Activated CD4-positive, alpha-beta memory T cell treated with anti-CD3 and anti-CD28 coated beads for 36 hours (primary cell): ENCODE data around the gene TCF7L1. TPM values are rescaled to one million over a fixed set of nuclear protein-coding genes. Genes with fewer than 3 reads are reported as not detected.

Source experiments
- CTCF ChIA-PET: fragments of 350-600 bp; sonication (Branson Sonifier 250); formaldehyde crosslinking; loops from one replicate; lab custom pipeline; 2021; ENCODE audit warnings: antibody characterized with exemption, inconsistent platforms; lab: Charles Lee
- POLR2A ChIA-PET: fragments of 350-600 bp; sonication (Branson Sonifier 250); formaldehyde crosslinking; loops from one replicate; lab custom pipeline; 2021; ENCODE audit warnings: antibody characterized with exemption; lab: Charles Lee
- DNase-seq: peaks from one replicate; pipeline ENCODE4 v3.0.0-alpha.2; 2020
- H3K27ac Mint-ChIP-seq: one replicate; pipeline ENCODE4 v1.8.0; 2021; ENCODE audit warnings: mixed read lengths
- H3K27me3 Mint-ChIP-seq: one replicate; pipeline ENCODE4 v1.8.0; 2021; ENCODE audit warnings: mixed read lengths
- H3K36me3 Mint-ChIP-seq: one replicate; pipeline ENCODE4 v1.8.0; 2021; ENCODE audit warnings: mixed read lengths
- H3K4me1 Mint-ChIP-seq: one replicate; pipeline ENCODE4 v1.8.0; 2021; ENCODE audit warnings: low read depth, mixed read lengths
- H3K4me3 Mint-ChIP-seq: one replicate; pipeline ENCODE4 v1.8.0; 2021; ENCODE audit warnings: mild to moderate bottlenecking, mixed read lengths
- H3K9me3 Mint-ChIP-seq: one replicate; pipeline ENCODE4 v1.8.0; 2021; ENCODE audit warnings: mixed read lengths
- intact Hi-C: fragments of 100-400 bp; cut with micrococcal nuclease; formaldehyde crosslinking; loops from one replicate; pipeline ENCODE4 v1.15.1; 2023
- total RNA-seq, 2 experiments: library from RNA; stranded (reverse); gene quantifications; one replicate each; pipeline ENCODE4 v1.2.3, GENCODE V29; 2021

TCF7L1 gene
- total RNA-seq, 2 experiments from 2014 or later, result 0.07 TPM; not detected in 1

- Mint-ChIP-seq H3K27me3 (peaks cover 3% of the 10 kb centered on the region), H3K9me3 (peaks cover 7% of the 10 kb centered on the region), H3K4me3 (no peak overlapping the region), H3K36me3 (no peaks in the 10 kb centered on the region), H3K27ac (no peak overlapping the region), H3K4me1 (no peaks in the 10 kb centered on the region)
- DNase-seq, result no peak
- CTCF ChIA-PET, result no interaction called here
- intact Hi-C loops, result no loop called here
- POLR2A ChIA-PET, result no interaction called here
Measured at GRCh38 chr2:85167479-85167878, 34.3 kb downstream of the TCF7L1 start.

- POLR2A ChIA-PET, result no interaction called here
- no peak for DNase-seq
- H3K36me3 Mint-ChIP-seq, result no peaks in the 10 kb centered on the region
- no peak overlapping the region for H3K4me3 Mint-ChIP-seq
- H3K4me1 Mint-ChIP-seq, result no peaks in the 10 kb centered on the region
- H3K9me3 Mint-ChIP-seq, result peaks cover 7% of the 10 kb centered on the region
- CTCF ChIA-PET, result no interaction called here
- no peak overlapping the region for H3K27ac Mint-ChIP-seq
- peaks cover 3% of the 10 kb centered on the region for H3K27me3 Mint-ChIP-seq
- intact Hi-C loops, result no loop called here
Measured at GRCh38 chr2:85168942-85169341, 35.8 kb downstream of the TCF7L1 start.

GRCh38 chr2:85169581-85169980 lies 36.4 kb downstream of the TCF7L1 start:
- Mint-ChIP-seq H3K36me3 (no peaks in the 10 kb centered on the region), H3K9me3 (peaks cover 7% of the 10 kb centered on the region), H3K4me1 (no peaks in the 10 kb centered on the region), H3K27ac (no peak overlapping the region), H3K4me3 (no peak overlapping the region), H3K27me3 (peaks cover 3% of the 10 kb centered on the region)
- no peak for DNase-seq
- intact Hi-C loops, result no loop called here
- ChIA-PET POLR2A (no interaction called here), CTCF (no interaction called here)

GRCh38 chr2:85170938-85171475 lies 37.8 kb downstream of the TCF7L1 start:
- intact Hi-C loops, result no loop called here
- ChIA-PET CTCF (no interaction called here), POLR2A (no interaction called here)
- H3K27me3 Mint-ChIP-seq, result peaks cover 4% of the 10 kb centered on the region
- no peak for DNase-seq
- no peak overlapping the region for H3K27ac Mint-ChIP-seq
- peaks cover 7% of the 10 kb centered on the region for H3K9me3 Mint-ChIP-seq
- no peak overlapping the region for H3K4me3 Mint-ChIP-seq
- no peaks in the 10 kb centered on the region for H3K4me1 Mint-ChIP-seq
- H3K36me3 Mint-ChIP-seq, result no peaks in the 10 kb centered on the region

GRCh38 chr2:85171916-85172315 lies 38.7 kb downstream of the TCF7L1 start:
- Mint-ChIP-seq H3K36me3 (no peaks in the 10 kb centered on the region), H3K9me3 (peaks cover 7% of the 10 kb centered on the region), H3K4me3 (no peak overlapping the region), H3K27ac (no peak overlapping the region), H3K27me3 (peaks cover 8% of the 10 kb centered on the region), H3K4me1 (no peaks in the 10 kb centered on the region)
- no peak for DNase-seq
- ChIA-PET CTCF (no interaction called here), POLR2A (no interaction called here)
- intact Hi-C loops, result no loop called here

GRCh38 chr2:85173909-85174308 lies 40.7 kb downstream of the TCF7L1 start:
- ChIA-PET POLR2A (no interaction called here), CTCF (no interaction called here)
- no peaks in the 10 kb centered on the region for H3K4me1 Mint-ChIP-seq
- intact Hi-C loops, result no loop called here
- H3K4me3 Mint-ChIP-seq, result no peak overlapping the region
- DNase-seq, result no peak
- H3K27ac Mint-ChIP-seq, result no peak overlapping the region
- no peaks in the 10 kb centered on the region for H3K36me3 Mint-ChIP-seq
- peaks cover 7% of the 10 kb centered on the region for H3K9me3 Mint-ChIP-seq
- peaks cover 5% of the 10 kb centered on the region for H3K27me3 Mint-ChIP-seq

GRCh38 chr2:85174943-85175342 lies 41.8 kb downstream of the TCF7L1 start:
- Mint-ChIP-seq H3K4me1 (no peaks in the 10 kb centered on the region), H3K36me3 (no peaks in the 10 kb centered on the region), H3K27ac (no peak overlapping the region), H3K27me3 (peaks cover 5% of the 10 kb centered on the region), H3K9me3 (peaks cover 7% of the 10 kb centered on the region), H3K4me3 (no peak overlapping the region)
- ChIA-PET CTCF (no interaction called here), POLR2A (no interaction called here)
- intact Hi-C loops, result no loop called here
- DNase-seq, result no peak

- Mint-ChIP-seq H3K27ac (no peak overlapping the region), H3K4me1 (no peaks in the 10 kb centered on the region), H3K9me3 (peaks cover 4% of the 10 kb centered on the region), H3K27me3 (peaks cover 5% of the 10 kb centered on the region), H3K4me3 (no peak overlapping the region), H3K36me3 (no peaks in the 10 kb centered on the region)
- no peak for DNase-seq
- POLR2A ChIA-PET, result no interaction called here
- intact Hi-C loops, result no loop called here
- CTCF ChIA-PET, result no interaction called here
Measured at GRCh38 chr2:85175369-85176299, 42.4 kb downstream of the TCF7L1 start.

- peaks cover 5% of the 10 kb centered on the region for H3K27me3 Mint-ChIP-seq
- no peak for DNase-seq
- POLR2A ChIA-PET, result no interaction called here
- no peak overlapping the region for H3K27ac Mint-ChIP-seq
- no peaks in the 10 kb centered on the region for H3K9me3 Mint-ChIP-seq
- no peaks in the 10 kb centered on the region for H3K4me1 Mint-ChIP-seq
- no peak overlapping the region for H3K4me3 Mint-ChIP-seq
- intact Hi-C loops, result no loop called here
- CTCF ChIA-PET, result no interaction called here
- H3K36me3 Mint-ChIP-seq, result no peaks in the 10 kb centered on the region
Measured at GRCh38 chr2:85177031-85177824, 44.0 kb downstream of the TCF7L1 start.

- no peak overlapping the region for H3K27ac Mint-ChIP-seq
- DNase-seq, result no peak
- intact Hi-C loops, result no loop called here
- no peaks in the 10 kb centered on the region for H3K9me3 Mint-ChIP-seq
- no peaks in the 10 kb centered on the region for H3K36me3 Mint-ChIP-seq
- H3K27me3 Mint-ChIP-seq, result peaks cover 5% of the 10 kb centered on the region
- POLR2A ChIA-PET, result no interaction called here
- H3K4me1 Mint-ChIP-seq, result no peaks in the 10 kb centered on the region
- CTCF ChIA-PET, result no interaction called here
- H3K4me3 Mint-ChIP-seq, result no peak overlapping the region
Measured at GRCh38 chr2:85178154-85178553, 45.0 kb downstream of the TCF7L1 start.

- ChIA-PET CTCF (interaction anchor here (0.6 to 1.1 kb wide), 2 partner anchors 107 to 113 kb away, joined by 3 to 4 read pairs; no protein-coding TSS in a partner anchor), POLR2A (no interaction called here)
Measured at GRCh38 chr2:85178980-85179411, 45.8 kb downstream of the TCF7L1 start.

GRCh38 chr2:85179541-85179940 lies 46.3 kb downstream of the TCF7L1 start:
- CTCF ChIA-PET, result interaction anchor here (0.6 to 1.4 kb wide), 4 partner anchors 78 to 561 kb away, joined by 3 to 4 read pairs (median 3); no protein-coding TSS in a partner anchor
- Mint-ChIP-seq H3K27me3 (peaks cover 5% of the 10 kb centered on the region), H3K36me3 (no peaks in the 10 kb centered on the region), H3K4me1 (no peaks in the 10 kb centered on the region), H3K9me3 (no peaks in the 10 kb centered on the region), H3K27ac (no peak overlapping the region), H3K4me3 (no peak overlapping the region)
- DNase-seq, result no peak
- POLR2A ChIA-PET, result no interaction called here
- intact Hi-C loops, result no loop called here

More at GRCh38 chr2:85178980-85179411, 45.8 kb downstream of the TCF7L1 start:
- intact Hi-C loops, result no loop called here
- Mint-ChIP-seq H3K27ac (no peak overlapping the region), H3K36me3 (no peaks in the 10 kb centered on the region), H3K4me3 (no peak overlapping the region), H3K4me1 (no peaks in the 10 kb centered on the region), H3K27me3 (peaks cover 5% of the 10 kb centered on the region), H3K9me3 (no peaks in the 10 kb centered on the region)
- DNase-seq, result no peak
